H9 (cell line): ENCODE data around the gene PHETA1. TPM values are rescaled to one million over a fixed set of nuclear protein-coding genes. Genes with fewer than 3 reads are reported as not detected.

Experiments used
- DNase-seq: peaks from one replicate; pipeline ENCODE4 v3.0.0-alpha.2; 2017
- H2AFZ ChIP-seq: one replicate; pipeline ENCODE4 v1.6.1; 2013; ENCODE audit warnings: mild to moderate bottlenecking, low read length, control low read depth, moderate library complexity
- H2AK5ac ChIP-seq: 2 replicates; pipeline ENCODE4 v1.6.1; 2013; ENCODE audit warnings: low read length, control low read depth, mixed read lengths; ENCODE audit not compliant: insufficient read length
- H2BK120ac ChIP-seq: one replicate; pipeline ENCODE4 v1.6.1; 2013; ENCODE audit warnings: low read depth, mild to moderate bottlenecking, low read length, control low read depth, inconsistent platforms; ENCODE audit not compliant: poor library complexity, severe bottlenecking
- H2BK12ac ChIP-seq: 2 replicates; pipeline ENCODE4 v1.6.1; 2013; ENCODE audit warnings: low read length, control low read depth, mixed read lengths, low read depth; ENCODE audit not compliant: insufficient read length
- H2BK15ac ChIP-seq: 2 replicates; pipeline ENCODE4 v1.6.1; 2013; ENCODE audit warnings: low read depth, low read length, control low read depth
- H2BK20ac ChIP-seq: one replicate; pipeline ENCODE4 v1.6.1; 2013; ENCODE audit warnings: low read depth, mild to moderate bottlenecking, low read length, control low read depth, inconsistent platforms; ENCODE audit not compliant: poor library complexity, severe bottlenecking
- H2BK5ac ChIP-seq: 2 replicates; pipeline ENCODE4 v1.6.1; 2013; ENCODE audit warnings: low read length, control low read depth, mixed read lengths; ENCODE audit not compliant: insufficient read length
- H3K14ac ChIP-seq: 2 replicates; pipeline ENCODE4 v1.6.1; 2013; ENCODE audit warnings: low read length, control low read depth; ENCODE audit not compliant: insufficient read depth
- H3K18ac ChIP-seq: 2 replicates; pipeline ENCODE4 v1.6.1; 2013; ENCODE audit warnings: low read depth, mild to moderate bottlenecking, mixed read lengths, low read length, control low read depth; ENCODE audit not compliant: insufficient read length
- H3K23ac ChIP-seq: 2 replicates; pipeline ENCODE4 v1.6.1; 2013; ENCODE audit warnings: low read length, control low read depth, mixed read lengths, low read depth; ENCODE audit not compliant: insufficient read length
- H3K23me2 ChIP-seq: 2 replicates; pipeline ENCODE4 v1.6.1; 2013; ENCODE audit warnings: low read depth, mild to moderate bottlenecking, mixed read lengths, low read length, control low read depth; ENCODE audit not compliant: insufficient read length, poor library complexity, severe bottlenecking
- H3K27ac ChIP-seq: 2 replicates; pipeline ENCODE4 v1.5.1; 2013; ENCODE audit warnings: low read length, control low read depth, mixed read lengths, low read depth; ENCODE audit not compliant: insufficient read length
- H3K27me3 ChIP-seq: 2 replicates; pipeline ENCODE4 v1.6.1; 2013; ENCODE audit warnings: low read length, control low read depth, inconsistent platforms; ENCODE audit not compliant: insufficient read depth
- H3K4ac ChIP-seq: 2 replicates; pipeline ENCODE4 v1.6.1; 2013; ENCODE audit warnings: low read depth, mild to moderate bottlenecking, control low read depth, inconsistent platforms, low read length, moderate library complexity
- H3K4me1 ChIP-seq: 2 replicates; pipeline ENCODE4 v1.6.1; 2013; ENCODE audit warnings: low read length, control low read depth, inconsistent platforms; ENCODE audit not compliant: insufficient read depth
- H3K4me2 ChIP-seq: 2 replicates; pipeline ENCODE4 v1.6.1; 2013; ENCODE audit warnings: low read length, control low read depth, mixed read lengths; ENCODE audit not compliant: insufficient read length, insufficient read depth
- H3K56ac ChIP-seq: 2 replicates; pipeline ENCODE4 v1.6.1; 2013; ENCODE audit warnings: low read depth, mild to moderate bottlenecking, mixed read lengths, low read length, control low read depth; ENCODE audit not compliant: insufficient read length
- H3K79me1 ChIP-seq: 2 replicates; pipeline ENCODE4 v1.6.1; 2013; ENCODE audit warnings: low read depth, mild to moderate bottlenecking, moderate library complexity, low read length, control low read depth, inconsistent platforms; ENCODE audit not compliant: insufficient read depth, poor library complexity, severe bottlenecking
- H3K79me2 ChIP-seq: 2 replicates; pipeline ENCODE4 v1.6.1; 2013; ENCODE audit warnings: low read length, control low read depth, inconsistent platforms; ENCODE audit not compliant: insufficient read depth
- H3K9ac ChIP-seq: 2 replicates; pipeline ENCODE4 v1.6.1; 2013; ENCODE audit warnings: low read length, control low read depth, mixed read lengths; ENCODE audit not compliant: insufficient read length; ENCODE audit errors: extremely low read depth
- H3K9me3 ChIP-seq: one replicate; pipeline ENCODE4 v1.6.1; 2013; ENCODE audit warnings: low read depth, low read length, inconsistent platforms; ENCODE audit not compliant: control insufficient read depth
- H3T11ph ChIP-seq: one replicate; pipeline ENCODE4 v1.6.1; 2013; ENCODE audit warnings: mild to moderate bottlenecking, low read length, control low read depth, inconsistent platforms
- H4K20me1 ChIP-seq: one replicate; pipeline ENCODE4 v1.6.1; 2013; ENCODE audit not compliant: control insufficient read depth, insufficient read length, insufficient read depth
- H4K5ac ChIP-seq: 2 replicates; pipeline ENCODE4 v1.6.1; 2013; ENCODE audit warnings: low read depth, mild to moderate bottlenecking, mixed read lengths, low read length, control low read depth; ENCODE audit not compliant: insufficient read length
- H4K8ac ChIP-seq: replicated peaks from 2 replicates; pipeline ENCODE4 v1.6.1; 2013; ENCODE audit warnings: low read length, control low read depth, mixed read lengths, low read depth; ENCODE audit not compliant: insufficient read length
- H4K91ac ChIP-seq: 2 replicates; pipeline ENCODE4 v1.6.1; 2013; ENCODE audit warnings: low read depth, mild to moderate bottlenecking, moderate library complexity, mixed read lengths, low read length, control low read depth; ENCODE audit not compliant: insufficient read length
- H3K27ac Mint-ChIP-seq, 3 experiments: 2 replicates in 2 of 3; 3 replicates in 1 of 3; pipeline ENCODE4 v1.8.0; 2020 to 2021; ENCODE audit warnings: mixed read lengths in 3 of 3, mild to moderate bottlenecking in 1 of 3, moderate library complexity in 1 of 3
- H3K27me3 Mint-ChIP-seq: 2 replicates; pipeline ENCODE4 v1.8.0; 2021; ENCODE audit warnings: low read depth, mild to moderate bottlenecking, moderate library complexity, mixed read lengths
- H3K36me3 Mint-ChIP-seq, 3 experiments: 2 replicates in 2 of 3; 3 replicates in 1 of 3; pipeline ENCODE4 v1.8.0; 2020 to 2021; ENCODE audit warnings: low read depth in 3 of 3, mixed read lengths in 3 of 3; ENCODE audit not compliant: insufficient read depth in 1 of 3
- H3K4me1 Mint-ChIP-seq, 2 experiments: 2 replicates each; pipeline ENCODE4 v1.8.0; 2020; ENCODE audit warnings: mixed read lengths in 2 of 2
- H3K4me3 Mint-ChIP-seq, 2 experiments: 2 replicates in 1 of 2; 3 replicates in 1 of 2; pipeline ENCODE4 v1.8.0; 2020 to 2021; ENCODE audit warnings: mild to moderate bottlenecking in 2 of 2, mixed read lengths in 2 of 2, moderate library complexity in 1 of 2
- H3K9me3 Mint-ChIP-seq, 2 experiments: 2 replicates in 1 of 2; 3 replicates in 1 of 2; pipeline ENCODE4 v1.8.0; 2020; ENCODE audit warnings: mild to moderate bottlenecking in 2 of 2, mixed read lengths in 2 of 2, moderate library complexity in 1 of 2
- WGBS: extraction: QIAGEN DNeasy Blood & Tissue Kit; methylation state at CpG from one replicate; pipeline ENCODE4 v1.1.7; 2013; ENCODE audit warnings: missing lambda C conversion rate, low lambda C conversion rate, mixed read lengths; ENCODE audit not compliant: insufficient read length; ENCODE audit errors: extremely low coverage; 5-methylcytosine and 5-hydroxymethylcytosine counted together
- total RNA-seq: library from RNA; stranded (reverse); gene quantifications from 2 replicates; pipeline ENCODE4 v1.2.1, GENCODE V29; 2021
- TF ChIP-seq, protein P1 (sequence below): fragments of 200-600 bp; sonication (generic); conservative IDR thresholded peaks from 3 replicates; pipeline ENCODE4 v1.8.0; 2021; ENCODE audit warnings: antibody characterized with exemption, mild to moderate bottlenecking

Gene PHETA1
- total RNA-seq, 1 experiment from 2014 or later = 13.1 TPM

DNA sequence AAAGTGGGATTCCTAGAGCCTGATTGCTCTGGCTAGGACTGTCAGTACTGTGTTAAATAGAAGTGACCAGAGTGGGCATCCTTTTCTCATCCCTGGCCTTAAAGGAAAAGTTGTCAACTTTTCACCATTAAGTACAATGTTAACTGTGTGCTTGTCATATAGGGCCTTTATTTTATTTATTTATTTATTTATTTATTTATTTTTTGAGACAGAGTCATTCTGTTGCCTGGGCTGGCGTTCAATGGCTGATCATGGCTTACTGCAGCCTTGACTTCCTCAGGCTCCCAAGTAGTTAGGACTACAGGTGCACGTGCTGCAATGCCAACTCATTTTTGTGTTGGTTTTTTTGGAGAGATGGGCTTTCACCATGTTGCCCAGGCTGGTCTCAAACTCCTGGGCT is 48.4 kb upstream of the PHETA1 start:
- Histone ChIP-seq H3K79me2 (peaks cover 18% of the 10 kb centered on the region; the same call in 1 of the 2 replicates), H4K91ac (no peak overlapping the region), H2BK120ac (no peak overlapping the region), H2AFZ (no peak overlapping the region), H3K79me1 (no peaks in the 10 kb centered on the region), H2BK15ac (no peak overlapping the region), H3K23ac (no peak overlapping the region), H3K14ac (no peak overlapping the region), H2BK5ac (no peak overlapping the region), H4K8ac (no peak overlapping the region), H3K4me2 (no peak overlapping the region), H3K4me1 (peaks cover 6% of the 10 kb centered on the region), H3K23me2 (no peaks in the 10 kb centered on the region), H3K56ac (no peak overlapping the region), H4K20me1 (no peaks in the 10 kb centered on the region), H3K9ac (no peak overlapping the region), H3K4ac (no peak overlapping the region), H3K9me3 (no peaks in the 10 kb centered on the region), H4K5ac (no peak overlapping the region), H2BK20ac (no peak overlapping the region), H2AK5ac (no peak overlapping the region), H3K18ac (no peak overlapping the region), H3K27ac (no peak overlapping the region), H3K27me3 (no peaks in the 10 kb centered on the region), H3T11ph (no peak overlapping the region), H2BK12ac (no peak overlapping the region)
- WGBS = no CpG with 5 or more reads among the region's 2 CpGs
- Mint-ChIP-seq H3K9me3 (no peaks in the 10 kb centered on the region), H3K4me1 (peaks cover 44 to 50% of the 10 kb centered on the region in 2 experiments), H3K27ac (no peak overlapping the region), H3K36me3 (peaks cover 11 to 47% (median 14%) of the 10 kb centered on the region in 3 experiments), H3K27me3 (no peaks in the 10 kb centered on the region), H3K4me3 (no peak overlapping the region)
- no peak for DNase-seq
- TF ChIP-seq, protein P1, sequence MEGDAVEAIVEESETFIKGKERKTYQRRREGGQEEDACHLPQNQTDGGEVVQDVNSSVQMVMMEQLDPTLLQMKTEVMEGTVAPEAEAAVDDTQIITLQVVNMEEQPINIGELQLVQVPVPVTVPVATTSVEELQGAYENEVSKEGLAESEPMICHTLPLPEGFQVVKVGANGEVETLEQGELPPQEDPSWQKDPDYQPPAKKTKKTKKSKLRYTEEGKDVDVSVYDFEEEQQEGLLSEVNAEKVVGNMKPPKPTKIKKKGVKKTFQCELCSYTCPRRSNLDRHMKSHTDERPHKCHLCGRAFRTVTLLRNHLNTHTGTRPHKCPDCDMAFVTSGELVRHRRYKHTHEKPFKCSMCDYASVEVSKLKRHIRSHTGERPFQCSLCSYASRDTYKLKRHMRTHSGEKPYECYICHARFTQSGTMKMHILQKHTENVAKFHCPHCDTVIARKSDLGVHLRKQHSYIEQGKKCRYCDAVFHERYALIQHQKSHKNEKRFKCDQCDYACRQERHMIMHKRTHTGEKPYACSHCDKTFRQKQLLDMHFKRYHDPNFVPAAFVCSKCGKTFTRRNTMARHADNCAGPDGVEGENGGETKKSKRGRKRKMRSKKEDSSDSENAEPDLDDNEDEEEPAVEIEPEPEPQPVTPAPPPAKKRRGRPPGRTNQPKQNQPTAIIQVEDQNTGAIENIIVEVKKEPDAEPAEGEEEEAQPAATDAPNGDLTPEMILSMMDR = no peak
